Measurements from ENCODE around the gene MTA3.

The MTA3 gene

GRCh38 chr2:42791606-42792005 lies 223.2 kb downstream of the MTA3 start:
- DNase-seq: no peak

GRCh38 chr2:42792087-42792582 lies 223.7 kb downstream of the MTA3 start:
- no peak for DNase-seq

GRCh38 chr2:42792583-42793333 lies 224.3 kb downstream of the MTA3 start, which contains the start of gene HAAO:
Gene HAAO, minus strand, starts transcription at chr2:42792583. Its CDS starts 47 bp downstream, at chr2:42792536.
- no peak for DNase-seq

GRCh38 chr2:42793334-42794270 lies 225.2 kb downstream of the MTA3 start:
- DNase-seq: no peak

GRCh38 chr2:42794271-42795046 lies 226.0 kb downstream of the MTA3 start:
- DNase-seq: no peak

GRCh38 chr2:42795275-42795674 lies 226.8 kb downstream of the MTA3 start:
- DNase-seq: no peak

GRCh38 chr2:42795841-42796301 lies 227.4 kb downstream of the MTA3 start:
- DNase-seq: no peak

- no peak for DNase-seq
These were observed 228.2 kb downstream of the MTA3 start for GRCh38 chr2:42796427-42797248.

GRCh38 chr2:42797281-42797680 lies 228.8 kb downstream of the MTA3 start:
- DNase-seq: no peak

GRCh38 chr2:42799881-42800280 lies 231.4 kb downstream of the MTA3 start:
- DNase-seq: no peak

GRCh38 chr2:42800461-42800962 lies 232.1 kb downstream of the MTA3 start:
- DNase-seq: no peak

GRCh38 chr2:42800981-42801380 lies 232.5 kb downstream of the MTA3 start:
- DNase-seq: no peak

- DNase-seq: no peak
These were observed 232.9 kb downstream of the MTA3 start for GRCh38 chr2:42801381-42801780.

- DNase-seq: no peak
These were observed 233.7 kb downstream of the MTA3 start for GRCh38 chr2:42802150-42802549.

GRCh38 chr2:42804338-42804737 lies 235.9 kb downstream of the MTA3 start:
- DNase-seq: no peak

GRCh38 chr2:42804891-42805290 lies 236.5 kb downstream of the MTA3 start:
- no peak for DNase-seq

Measured in stimulated activated naive CD4-positive, alpha-beta T cell treated with Interleukin-2 at 50 U/mL for 16 hours (primary cell).